ENCODE results near the gene CAMTA1. TPM values are rescaled to one million over a fixed set of nuclear protein-coding genes. Genes with fewer than 3 reads are reported as not detected.

Gene CAMTA1
- total and polyA plus RNA-seq, 3 experiments from 2014 or later, result 60.2 to 79.0 (median 61.7) TPM

- no peaks in the 10 kb centered on the region for H3K4me1 Mint-ChIP-seq
- H3K4me1 ChIP-seq (ENCODE audit: insufficient read depth, low read length), result no peaks in the 10 kb centered on the region
- no peak overlapping the region for H3K4me3 Mint-ChIP-seq
- no peaks in the 10 kb centered on the region for H3K9me3 ChIP-seq (ENCODE audit: low read length)
- H3K27me3 Mint-ChIP-seq, result peaks cover under 1 to 12% of the 10 kb centered on the region in 2 donors
- no peaks in the 10 kb centered on the region for H3K36me3 ChIP-seq (ENCODE audit: insufficient read depth, low read length)
- no peaks in the 10 kb centered on the region for H3K27me3 ChIP-seq (ENCODE audit: insufficient read depth, low read length, poor library complexity, severe bottlenecking)
- H3K27ac Mint-ChIP-seq, result no peak overlapping the region
- no peaks in the 10 kb centered on the region for H3K36me3 Mint-ChIP-seq
- DNase-seq, result peak in 1 of 5 donors; percentile 19
- no peak overlapping the region for H3K4me3 ChIP-seq (ENCODE audit: low read length)
- ChIA-PET POLR2A (no interaction called here), CTCF (no interaction called here)
- peaks cover 0 to 2% (median 0%) of the 10 kb centered on the region in 5 donors for H3K9me3 Mint-ChIP-seq
- H3K27ac ChIP-seq (ENCODE audit: low read depth, low read length), result no peak overlapping the region
Measured at GRCh38 chr1:6942990-6943389, 157.7 kb downstream of the CAMTA1 start.

- no peaks in the 10 kb centered on the region for H3K36me3 Mint-ChIP-seq
- H3K9me3 ChIP-seq (ENCODE audit: low read length), result no peaks in the 10 kb centered on the region
- H3K4me1 ChIP-seq (ENCODE audit: insufficient read depth, low read length), result no peaks in the 10 kb centered on the region
- no peak overlapping the region for H3K4me3 Mint-ChIP-seq
- H3K27me3 Mint-ChIP-seq, result peaks cover 8 to 15% of the 10 kb centered on the region in 2 donors
- POLR2A ChIA-PET, result no interaction called here
- H3K4me3 ChIP-seq (ENCODE audit: low read length), result no peak overlapping the region
- H3K27ac Mint-ChIP-seq, result no peak overlapping the region
- CTCF ChIA-PET, result no interaction called here
- DNase-seq, result no peak
- H3K27ac ChIP-seq (ENCODE audit: low read depth, low read length), result no peak overlapping the region
- H3K4me1 Mint-ChIP-seq, result no peaks in the 10 kb centered on the region
- H3K9me3 Mint-ChIP-seq, result peaks cover 0 to 2% (median 0%) of the 10 kb centered on the region in 5 donors
- H3K36me3 ChIP-seq (ENCODE audit: insufficient read depth, low read length), result no peaks in the 10 kb centered on the region
- no peaks in the 10 kb centered on the region for H3K27me3 ChIP-seq (ENCODE audit: insufficient read depth, low read length, poor library complexity, severe bottlenecking)
Measured at GRCh38 chr1:6944434-6944833, 159.2 kb downstream of the CAMTA1 start.

GRCh38 chr1:6947952-6948351, 162.7 kb downstream of the CAMTA1 start:
- no peak overlapping the region for H3K27ac Mint-ChIP-seq
- DNase-seq, result no peak
- no peaks in the 10 kb centered on the region for H3K36me3 Mint-ChIP-seq
- no peaks in the 10 kb centered on the region for H3K9me3 Mint-ChIP-seq
- Histone ChIP-seq H3K36me3 (ENCODE audit: insufficient read depth, low read length) (no peaks in the 10 kb centered on the region), H3K27me3 (ENCODE audit: insufficient read depth, low read length, poor library complexity, severe bottlenecking) (no peaks in the 10 kb centered on the region), H3K4me1 (ENCODE audit: insufficient read depth, low read length) (no peaks in the 10 kb centered on the region), H3K4me3 (ENCODE audit: low read length) (no peak overlapping the region), H3K9me3 (ENCODE audit: low read length) (no peaks in the 10 kb centered on the region), H3K27ac (ENCODE audit: low read depth, low read length) (no peak overlapping the region)
- H3K27me3 Mint-ChIP-seq, result peaks cover 8 to 16% of the 10 kb centered on the region in 2 donors
- CTCF ChIA-PET, result no interaction called here
- H3K4me1 Mint-ChIP-seq, result no peaks in the 10 kb centered on the region
- no peak overlapping the region for H3K4me3 Mint-ChIP-seq
- POLR2A ChIA-PET, result no interaction called here

GRCh38 chr1:6948416-6948815, 163.2 kb downstream of the CAMTA1 start:
- CTCF ChIA-PET, result no interaction called here
- Mint-ChIP-seq H3K4me3 (no peak overlapping the region), H3K27ac (no peak overlapping the region)

GRCh38 chr1:6948861-6949260, 163.6 kb downstream of the CAMTA1 start:
- no peak overlapping the region for H3K4me3 ChIP-seq (ENCODE audit: low read length)
- no peak overlapping the region for H3K27ac Mint-ChIP-seq
- no peak for DNase-seq
- CTCF ChIA-PET, result no interaction called here
- H3K9me3 ChIP-seq (ENCODE audit: low read length), result no peaks in the 10 kb centered on the region
- H3K4me3 Mint-ChIP-seq, result no peak overlapping the region
- H3K4me1 Mint-ChIP-seq, result no peaks in the 10 kb centered on the region
- no peaks in the 10 kb centered on the region for H3K36me3 Mint-ChIP-seq
- POLR2A ChIA-PET, result no interaction called here
- H3K27me3 ChIP-seq (ENCODE audit: insufficient read depth, low read length, poor library complexity, severe bottlenecking), result no peaks in the 10 kb centered on the region
- no peaks in the 10 kb centered on the region for H3K4me1 ChIP-seq (ENCODE audit: insufficient read depth, low read length)
- no peaks in the 10 kb centered on the region for H3K36me3 ChIP-seq (ENCODE audit: insufficient read depth, low read length)
- no peaks in the 10 kb centered on the region for H3K9me3 Mint-ChIP-seq
- peaks cover 8 to 15% of the 10 kb centered on the region in 2 donors for H3K27me3 Mint-ChIP-seq
- H3K27ac ChIP-seq (ENCODE audit: low read depth, low read length), result no peak overlapping the region

More at GRCh38 chr1:6948416-6948815, 163.2 kb downstream of the CAMTA1 start:
- H3K27ac ChIP-seq (ENCODE audit: low read depth, low read length), result no peak overlapping the region
- H3K9me3 ChIP-seq (ENCODE audit: low read length), result no peaks in the 10 kb centered on the region
- Mint-ChIP-seq H3K9me3 (no peaks in the 10 kb centered on the region), H3K27me3 (peaks cover 8 to 16% of the 10 kb centered on the region in 2 donors), H3K36me3 (no peaks in the 10 kb centered on the region), H3K4me1 (no peaks in the 10 kb centered on the region)
- POLR2A ChIA-PET, result no interaction called here
- DNase-seq, result no peak
- no peaks in the 10 kb centered on the region for H3K36me3 ChIP-seq (ENCODE audit: insufficient read depth, low read length)
- H3K27me3 ChIP-seq (ENCODE audit: insufficient read depth, low read length, poor library complexity, severe bottlenecking), result no peaks in the 10 kb centered on the region
- H3K4me3 ChIP-seq (ENCODE audit: low read length), result no peak overlapping the region
- no peaks in the 10 kb centered on the region for H3K4me1 ChIP-seq (ENCODE audit: insufficient read depth, low read length)

GRCh38 chr1:6950001-6950765, 164.9 kb downstream of the CAMTA1 start:
- Mint-ChIP-seq H3K4me3 (no peak overlapping the region), H3K9me3 (no peaks in the 10 kb centered on the region), H3K27ac (no peak overlapping the region), H3K4me1 (no peaks in the 10 kb centered on the region), H3K27me3 (peaks cover 8 to 13% of the 10 kb centered on the region in 2 donors), H3K36me3 (no peaks in the 10 kb centered on the region)
- Histone ChIP-seq H3K36me3 (ENCODE audit: insufficient read depth, low read length) (no peaks in the 10 kb centered on the region), H3K27ac (ENCODE audit: low read depth, low read length) (no peak overlapping the region), H3K27me3 (ENCODE audit: insufficient read depth, low read length, poor library complexity, severe bottlenecking) (no peaks in the 10 kb centered on the region), H3K4me3 (ENCODE audit: low read length) (no peak overlapping the region), H3K4me1 (ENCODE audit: insufficient read depth, low read length) (no peaks in the 10 kb centered on the region), H3K9me3 (ENCODE audit: low read length) (no peaks in the 10 kb centered on the region)
- DNase-seq, result peak in 1 of 5 donors; percentile 23
- ChIA-PET POLR2A (no interaction called here), CTCF (interaction anchor here (0.6 kb wide), 1 partner anchor 33 kb away, joined by 3 read pairs; no protein-coding TSS in a partner anchor)

- DNase-seq, result peak in 1 of 5 donors; percentile 24
- Histone ChIP-seq H3K4me1 (ENCODE audit: insufficient read depth, low read length) (no peaks in the 10 kb centered on the region), H3K4me3 (ENCODE audit: low read length) (no peak overlapping the region), H3K27ac (ENCODE audit: low read depth, low read length) (no peak overlapping the region), H3K27me3 (ENCODE audit: insufficient read depth, low read length, poor library complexity, severe bottlenecking) (no peaks in the 10 kb centered on the region), H3K9me3 (ENCODE audit: low read length) (no peaks in the 10 kb centered on the region), H3K36me3 (ENCODE audit: insufficient read depth, low read length) (no peaks in the 10 kb centered on the region)
- Mint-ChIP-seq H3K4me1 (no peaks in the 10 kb centered on the region), H3K27me3 (peaks cover 8 to 13% of the 10 kb centered on the region in 2 donors), H3K9me3 (no peaks in the 10 kb centered on the region), H3K36me3 (no peaks in the 10 kb centered on the region), H3K4me3 (no peak overlapping the region), H3K27ac (no peak overlapping the region)
- POLR2A ChIA-PET, result no interaction called here
- CTCF ChIA-PET, result no interaction called here
Measured at GRCh38 chr1:6951536-6951935, 166.3 kb downstream of the CAMTA1 start.

- H3K4me1 Mint-ChIP-seq, result no peaks in the 10 kb centered on the region
- Histone ChIP-seq H3K27me3 (ENCODE audit: insufficient read depth, low read length, poor library complexity, severe bottlenecking) (no peaks in the 10 kb centered on the region), H3K9me3 (ENCODE audit: low read length) (no peaks in the 10 kb centered on the region), H3K27ac (ENCODE audit: low read depth, low read length) (no peak overlapping the region), H3K4me1 (ENCODE audit: insufficient read depth, low read length) (no peaks in the 10 kb centered on the region), H3K36me3 (ENCODE audit: insufficient read depth, low read length) (no peaks in the 10 kb centered on the region), H3K4me3 (ENCODE audit: low read length) (no peak overlapping the region)
- H3K27me3 Mint-ChIP-seq, result peaks cover 5 to 12% of the 10 kb centered on the region in 2 donors
- CTCF ChIA-PET, result no interaction called here
- H3K4me3 Mint-ChIP-seq, result no peak overlapping the region
- no peaks in the 10 kb centered on the region for H3K9me3 Mint-ChIP-seq
- H3K27ac Mint-ChIP-seq, result no peak overlapping the region
- H3K36me3 Mint-ChIP-seq, result no peaks in the 10 kb centered on the region
- no peak for DNase-seq
- POLR2A ChIA-PET, result no interaction called here
Measured at GRCh38 chr1:6953216-6953615, 168.0 kb downstream of the CAMTA1 start.

Data from CD8-positive, alpha-beta memory T cell (primary cell).